ENCODE measurements around the gene NIBAN1.

DNA sequence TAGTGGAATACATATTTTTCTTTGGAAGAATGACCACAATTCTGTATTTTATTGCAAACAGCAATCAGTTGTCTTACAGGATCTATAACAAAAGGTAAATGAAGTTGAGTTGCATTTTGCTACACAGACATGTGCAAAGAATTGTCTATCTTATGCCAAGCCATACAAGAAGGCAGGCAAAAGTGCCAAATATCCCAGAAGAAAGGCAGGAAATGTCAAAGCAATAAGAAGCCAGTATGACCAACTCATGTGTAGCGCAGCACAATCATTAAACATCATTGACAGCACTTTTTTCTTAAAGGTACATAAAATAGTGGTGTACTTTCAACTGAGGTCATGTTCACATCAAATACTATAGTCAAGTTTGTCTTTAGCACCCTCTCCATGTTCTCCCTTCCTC, 42.7 kb downstream of the NIBAN1 start:
- TF ChIP-seq, protein P1, sequence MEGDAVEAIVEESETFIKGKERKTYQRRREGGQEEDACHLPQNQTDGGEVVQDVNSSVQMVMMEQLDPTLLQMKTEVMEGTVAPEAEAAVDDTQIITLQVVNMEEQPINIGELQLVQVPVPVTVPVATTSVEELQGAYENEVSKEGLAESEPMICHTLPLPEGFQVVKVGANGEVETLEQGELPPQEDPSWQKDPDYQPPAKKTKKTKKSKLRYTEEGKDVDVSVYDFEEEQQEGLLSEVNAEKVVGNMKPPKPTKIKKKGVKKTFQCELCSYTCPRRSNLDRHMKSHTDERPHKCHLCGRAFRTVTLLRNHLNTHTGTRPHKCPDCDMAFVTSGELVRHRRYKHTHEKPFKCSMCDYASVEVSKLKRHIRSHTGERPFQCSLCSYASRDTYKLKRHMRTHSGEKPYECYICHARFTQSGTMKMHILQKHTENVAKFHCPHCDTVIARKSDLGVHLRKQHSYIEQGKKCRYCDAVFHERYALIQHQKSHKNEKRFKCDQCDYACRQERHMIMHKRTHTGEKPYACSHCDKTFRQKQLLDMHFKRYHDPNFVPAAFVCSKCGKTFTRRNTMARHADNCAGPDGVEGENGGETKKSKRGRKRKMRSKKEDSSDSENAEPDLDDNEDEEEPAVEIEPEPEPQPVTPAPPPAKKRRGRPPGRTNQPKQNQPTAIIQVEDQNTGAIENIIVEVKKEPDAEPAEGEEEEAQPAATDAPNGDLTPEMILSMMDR (IDR thresholded peaks at IDR 0.05): no peak
- TF ChIP-seq POLR2A (IDR thresholded peaks at IDR 0.05): no peak
- no peak for TF ChIP-seq POLR2AphosphoS5 (IDR thresholded peaks at IDR 0.05)
- no peak for TF ChIP-seq EP300 (IDR thresholded peaks at IDR 0.05)

Data from suprapubic skin (tissue), 4 donors.